OCI-LY7 (cell line): ENCODE measurements around the gene ZNF474. TPM values are rescaled to one million over a fixed set of nuclear protein-coding genes. Genes with fewer than 3 reads are reported as not detected.

Source experiments
- BruUV-seq: library from RNA; stranded (reverse); fragments of 400-500 nt; replicated peaks from 2 replicates; lab custom pipeline; 2021; lab: Mats Ljungman, UMichigan
- CTCF ChIA-PET: fragments of 300-600 bp; sonication (Branson Sonifier 250); formaldehyde crosslinking; loops from one replicate; lab custom pipeline; 2022; ENCODE audit warnings: antibody characterized with exemption; ENCODE audit not compliant: unreplicated experiment; lab: Charles Lee
- POLR2A ChIA-PET: fragments of 300-600 bp; sonication (Branson Sonifier 250); formaldehyde crosslinking; loops from one replicate; lab custom pipeline; 2022; ENCODE audit warnings: antibody characterized with exemption; lab: Charles Lee
- DNase-seq: peaks from one replicate; pipeline ENCODE4 v3.0.0-alpha.2; 2015; ENCODE audit warnings: low spot score
- H2AFZ ChIP-seq: fragments of 200-600 bp; sonication (generic), shearing (Covaris generic); 2 replicates; pipeline ENCODE4 v1.6.1; 2014; ENCODE audit warnings: mild to moderate bottlenecking, antibody characterized with exemption, low read length, moderate library complexity
- H3K27ac ChIP-seq: fragments of 200-600 bp; sonication (generic); 2 replicates; pipeline ENCODE4 v1.5.1; 2014; ENCODE audit warnings: mixed run types, low read depth, mild to moderate bottlenecking, moderate library complexity, low read length, inconsistent platforms; ENCODE audit not compliant: poor library complexity, severe bottlenecking
- H3K36me3 ChIP-seq: fragments of 200-600 bp; sonication (generic); 2 replicates; pipeline ENCODE4 v1.6.1; 2014; ENCODE audit warnings: mild to moderate bottlenecking, antibody characterized with exemption, low read length, moderate library complexity, mixed read lengths; ENCODE audit not compliant: insufficient read depth
- H3K4me1 ChIP-seq: fragments of 200-600 bp; sonication (generic); 2 replicates; pipeline ENCODE4 v1.5.1; 2014; ENCODE audit warnings: mild to moderate bottlenecking, low read length; ENCODE audit not compliant: insufficient read depth, poor library complexity, severe bottlenecking
- H3K4me2 ChIP-seq: fragments of 200-600 bp; sonication (generic); 2 replicates; pipeline ENCODE4 v1.6.1; 2014; ENCODE audit warnings: mild to moderate bottlenecking, low read length
- H3K4me3 ChIP-seq: fragments of 200-600 bp; sonication (generic); 2 replicates; pipeline ENCODE4 v1.5.1; 2014; ENCODE audit warnings: mild to moderate bottlenecking, low read depth, low read length; ENCODE audit not compliant: poor library complexity, severe bottlenecking
- H3K79me2 ChIP-seq: fragments of 200-600 bp; sonication (generic); 2 replicates; pipeline ENCODE4 v1.6.1; 2016; ENCODE audit warnings: low read depth, mild to moderate bottlenecking, low read length, moderate library complexity, mixed read lengths; ENCODE audit not compliant: insufficient read depth
- H3K9me2 ChIP-seq: fragments of 200-600 bp; sonication (generic); 2 replicates; pipeline ENCODE4 v1.6.1; 2016; ENCODE audit warnings: mild to moderate bottlenecking, low read length, mixed read lengths; ENCODE audit not compliant: insufficient read depth
- H3K9me3 ChIP-seq: fragments of 200-600 bp; sonication (generic); 2 replicates; pipeline ENCODE4 v1.6.1; 2014; ENCODE audit warnings: mild to moderate bottlenecking, mixed run types, low read length, mixed read lengths
- H4K20me1 ChIP-seq: fragments of 200-600 bp; sonication (generic); 2 replicates; pipeline ENCODE4 v1.6.1; 2014; ENCODE audit warnings: mild to moderate bottlenecking, antibody characterized with exemption, low read length, moderate library complexity, mixed read lengths; ENCODE audit not compliant: insufficient read depth
- CTCF ChIP-seq: fragments of 200-600 bp; sonication (generic); conservative IDR thresholded peaks from 2 replicates; pipeline ENCODE4 v1.5.1; 2014; ENCODE audit warnings: mild to moderate bottlenecking, antibody characterized with exemption, low read length, moderate library complexity, mixed read lengths
- EZH2phosphoT487 ChIP-seq: fragments of 200-600 bp; sonication (generic); IDR thresholded peaks from 2 replicates; pipeline ENCODE4 v1.6.1; 2018; ENCODE audit warnings: low read depth, borderline replicate concordance, mild to moderate bottlenecking, mixed run types, antibody characterized with exemption, low read length, moderate library complexity, mixed read lengths
- intact Hi-C: fragments of 100-400 bp; cut with micrococcal nuclease; formaldehyde crosslinking; loops from one replicate; pipeline ENCODE4 v1.10.0; 2022; ENCODE audit not compliant: unreplicated experiment
- total RNA-seq, 2 experiments: library from RNA; depleted of rRNA in 1 of 2; stranded (reverse); fragments of >200 nt in 1 of 2; shearing (Covaris generic) in 1 of 2; gene quantifications; 2 replicates each; pipeline ENCODE4 v1.2.3, GENCODE V29; 2014 to 2022

The ZNF474 gene
- total RNA-seq, 2 experiments from 2014 or later = not detected

- CTCF ChIA-PET = no interaction called here
- H4K20me1 ChIP-seq = no peaks in the 10 kb centered on the region
- no peak overlapping the region for H3K27ac ChIP-seq
- H3K4me1 ChIP-seq = no peaks in the 10 kb centered on the region
- no peaks in the 10 kb centered on the region for H3K79me2 ChIP-seq
- peak; percentile 7 for DNase-seq
- TF ChIP-seq CTCF (peak; percentile 65), EZH2phosphoT487 (no peak)
- H3K4me3 ChIP-seq = no peak overlapping the region
- POLR2A ChIA-PET = interaction anchor here (0.6 to 1.0 kb wide), 3 partner anchors 12 to 1033 kb away, joined by 3 read pairs; no protein-coding TSS in a partner anchor
- H3K9me3 ChIP-seq = no peaks in the 10 kb centered on the region
- no peaks in the 10 kb centered on the region for H3K9me2 ChIP-seq
- intact Hi-C loops = no loop called here
- BruUV-seq = no TSS peak
- no peaks in the 10 kb centered on the region for H3K36me3 ChIP-seq
- H2AFZ ChIP-seq = no peak overlapping the region
- no peak overlapping the region for H3K4me2 ChIP-seq
Observed at GRCh38 chr5:122156724-122157325, 27.5 kb downstream of the ZNF474 start.

DNA sequence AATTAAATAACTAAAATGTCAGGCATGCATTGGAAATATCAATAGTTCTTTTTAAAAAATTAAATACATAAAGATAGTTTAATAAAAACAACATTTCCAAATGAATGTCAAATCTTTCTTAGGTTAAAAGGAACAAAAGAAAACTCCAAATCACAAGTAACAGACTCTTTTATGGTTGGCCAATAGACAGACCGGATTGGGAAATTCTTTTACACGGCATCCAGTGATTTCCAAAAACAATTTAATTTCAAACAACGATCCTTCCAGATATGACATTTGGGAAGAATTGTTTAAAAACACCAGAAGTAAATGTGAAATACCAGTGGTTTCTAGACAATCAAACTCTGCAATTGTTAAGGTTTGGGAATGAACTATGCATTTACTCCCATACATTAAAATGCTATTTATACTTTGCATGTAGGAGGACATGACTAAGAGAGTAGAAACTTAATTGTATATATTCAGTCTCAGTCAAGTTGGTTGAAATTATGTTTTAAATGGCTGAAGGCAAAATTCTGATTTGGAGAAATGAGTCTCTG is 32.8 kb downstream of the ZNF474 start:
- no peak overlapping the region for H3K4me3 ChIP-seq
- ChIA-PET POLR2A (interaction anchor here (0.7 kb wide), 1 partner anchor 94 kb away, joined by 4 read pairs; no protein-coding TSS in a partner anchor), CTCF (no interaction called here)
- no peaks in the 10 kb centered on the region for H3K79me2 ChIP-seq
- no peaks in the 10 kb centered on the region for H4K20me1 ChIP-seq
- BruUV-seq = no TSS peak
- H3K9me3 ChIP-seq = no peaks in the 10 kb centered on the region
- H2AFZ ChIP-seq = no peak overlapping the region
- DNase-seq = no peak
- H3K4me1 ChIP-seq = no peaks in the 10 kb centered on the region
- H3K36me3 ChIP-seq = no peaks in the 10 kb centered on the region
- TF ChIP-seq CTCF (no peak), EZH2phosphoT487 (no peak)
- intact Hi-C loops = no loop called here
- no peak overlapping the region for H3K4me2 ChIP-seq
- no peak overlapping the region for H3K27ac ChIP-seq
- no peaks in the 10 kb centered on the region for H3K9me2 ChIP-seq
